Retinal pigment epithelial cell (primary cell): ENCODE results near the gene GALE.
A peak's percentile ranks its signal among the peaks of the same experiment; 100 is the strongest.

Source experiments
- DNase-seq: peaks from one replicate; pipeline ENCODE4 v3.0.0-alpha.2; 2010; ENCODE audit warnings: low read depth
- H3K4me3 ChIP-seq: 2 replicates; pipeline ENCODE4 v1.5.1; 2011; ENCODE audit warnings: mild to moderate bottlenecking, low read length, control low read depth, moderate library complexity
- CTCF ChIP-seq: conservative IDR thresholded peaks from 2 replicates; pipeline ENCODE4 v1.5.1; 2011; ENCODE audit warnings: low read depth, low read length, control low read depth, inconsistent platforms

Gene GALE

DNA sequence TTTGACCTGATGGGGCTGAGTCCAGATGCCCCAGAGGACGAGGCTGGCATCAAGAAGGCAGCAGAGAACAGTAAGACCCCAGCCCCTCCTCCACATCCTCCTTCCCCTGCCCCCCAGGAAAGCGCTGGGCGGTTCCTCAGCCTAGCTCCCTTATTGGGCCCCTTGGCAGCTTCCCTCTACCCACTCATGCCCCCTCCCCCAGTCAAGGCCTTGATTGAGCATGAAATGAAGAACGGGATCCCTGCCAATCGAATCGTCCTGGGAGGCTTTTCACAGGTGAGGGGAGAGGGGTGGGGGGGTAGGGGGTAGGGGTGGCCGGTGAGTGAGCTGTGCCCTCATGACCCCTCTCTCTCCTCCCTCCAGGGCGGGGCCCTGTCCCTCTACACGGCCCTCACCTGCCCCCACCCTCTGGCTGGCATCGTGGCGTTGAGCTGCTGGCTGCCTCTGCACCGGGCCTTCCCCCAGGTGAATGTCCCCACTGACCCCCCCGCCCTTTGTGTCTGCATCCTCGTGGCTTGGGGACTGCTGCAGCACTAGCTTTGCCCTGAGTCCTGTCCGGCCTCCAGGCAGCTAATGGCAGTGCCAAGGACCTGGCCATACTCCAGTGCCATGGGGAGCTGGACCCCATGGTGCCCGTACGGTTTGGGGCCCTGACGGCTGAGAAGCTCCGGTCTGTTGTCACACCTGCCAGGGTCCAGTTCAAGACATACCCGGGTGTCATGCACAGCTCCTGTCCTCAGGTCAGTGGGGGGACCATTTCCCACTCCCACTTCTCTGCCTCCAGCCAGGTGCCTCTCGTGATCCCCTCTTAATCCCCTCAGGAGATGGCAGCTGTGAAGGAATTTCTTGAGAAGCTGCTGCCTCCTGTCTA lies 6.5 kb downstream of the GALE start:
- DNase-seq, result no peak
- H3K4me3 ChIP-seq, result no peak overlapping the region
- TF ChIP-seq CTCF, result no peak

DNA sequence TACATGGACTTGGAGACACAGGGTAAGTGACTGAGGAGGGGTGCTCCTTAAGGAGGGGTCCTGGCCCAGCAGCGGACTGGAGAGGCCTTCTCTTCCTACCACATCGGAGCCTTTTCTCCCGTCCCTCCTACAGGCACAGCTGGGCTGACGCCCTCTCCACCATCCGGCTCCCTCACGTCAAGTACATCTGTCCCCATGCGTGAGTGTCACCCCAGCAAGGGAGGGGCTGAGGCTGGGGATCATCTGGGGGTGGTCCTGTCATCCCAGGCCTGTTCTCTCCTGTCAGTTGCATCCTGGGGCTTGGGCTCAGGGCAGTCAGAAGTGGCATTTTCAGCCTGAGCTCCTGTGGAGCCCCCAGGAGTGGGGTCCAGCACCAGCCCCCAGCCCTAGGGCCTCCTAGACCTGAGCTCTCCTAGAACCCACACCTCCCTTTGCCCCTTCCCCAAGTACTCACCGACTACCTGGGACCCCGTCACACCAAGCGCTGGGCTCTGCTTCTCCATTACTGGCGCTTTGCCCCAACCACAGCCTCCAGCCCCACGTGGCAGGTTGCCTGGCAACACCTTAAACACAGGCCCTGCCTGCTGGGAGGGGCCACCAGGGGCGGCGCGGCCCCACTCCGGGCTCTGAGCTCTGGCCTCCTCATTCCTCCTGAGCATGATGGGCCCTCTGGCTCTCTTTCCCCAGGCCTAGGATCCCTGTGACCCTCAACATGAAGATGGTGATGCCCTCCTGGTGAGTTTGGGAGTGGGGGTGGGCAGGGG lies 7.4 kb downstream of the GALE start:
- DNase-seq, result no peak
- H3K4me3 ChIP-seq, result no peak overlapping the region
- TF ChIP-seq CTCF, result no peak

DNA sequence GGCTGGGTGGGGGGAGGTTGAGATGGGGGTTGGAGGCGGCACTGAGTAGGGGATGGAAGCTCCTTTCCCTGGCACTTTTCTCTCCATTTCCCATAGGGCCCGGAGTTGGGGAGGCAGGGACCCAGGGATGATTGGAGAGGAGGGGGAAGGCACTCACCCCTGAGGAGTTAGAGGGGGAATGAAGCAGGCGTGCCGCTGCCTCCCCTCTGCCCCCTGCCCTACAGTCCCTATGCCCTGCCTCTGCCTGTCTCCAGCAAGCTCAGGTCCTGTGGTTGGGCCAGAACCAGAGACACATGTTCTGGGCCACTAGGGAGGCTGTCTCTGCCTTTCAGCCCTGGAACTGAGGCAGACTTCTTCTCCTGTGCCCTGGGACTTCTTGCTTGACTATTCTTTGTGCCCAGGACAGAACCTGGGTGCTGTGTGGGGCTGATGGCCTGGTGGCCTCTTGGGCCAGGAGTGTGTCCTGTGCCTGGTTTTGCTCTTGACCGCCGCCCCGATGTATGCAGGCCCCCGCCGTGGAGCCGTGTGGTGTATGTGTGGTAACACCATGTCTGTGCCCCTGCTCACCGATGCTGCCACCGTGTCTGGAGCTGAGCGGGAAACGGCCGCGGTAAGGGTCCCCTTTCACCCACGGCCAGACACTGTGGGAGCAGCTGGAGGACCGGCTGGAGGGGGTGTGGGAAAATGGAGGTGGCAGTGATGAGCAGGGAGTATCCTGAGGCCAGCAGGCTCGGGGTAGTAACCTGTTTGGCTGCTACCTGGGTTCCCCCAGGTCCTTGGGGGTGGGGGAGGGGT lies 8.2 kb downstream of the GALE start:
- DNase-seq, result no peak
- no peak for TF ChIP-seq CTCF
- peak overlapping the region; percentile 96 for H3K4me3 ChIP-seq

GRCh38 chr1:23791516-23792047 lies 9.0 kb downstream of the GALE start:
- no peak for DNase-seq
- no peak for TF ChIP-seq CTCF
- peak overlapping the region; percentile 96 for H3K4me3 ChIP-seq

DNA sequence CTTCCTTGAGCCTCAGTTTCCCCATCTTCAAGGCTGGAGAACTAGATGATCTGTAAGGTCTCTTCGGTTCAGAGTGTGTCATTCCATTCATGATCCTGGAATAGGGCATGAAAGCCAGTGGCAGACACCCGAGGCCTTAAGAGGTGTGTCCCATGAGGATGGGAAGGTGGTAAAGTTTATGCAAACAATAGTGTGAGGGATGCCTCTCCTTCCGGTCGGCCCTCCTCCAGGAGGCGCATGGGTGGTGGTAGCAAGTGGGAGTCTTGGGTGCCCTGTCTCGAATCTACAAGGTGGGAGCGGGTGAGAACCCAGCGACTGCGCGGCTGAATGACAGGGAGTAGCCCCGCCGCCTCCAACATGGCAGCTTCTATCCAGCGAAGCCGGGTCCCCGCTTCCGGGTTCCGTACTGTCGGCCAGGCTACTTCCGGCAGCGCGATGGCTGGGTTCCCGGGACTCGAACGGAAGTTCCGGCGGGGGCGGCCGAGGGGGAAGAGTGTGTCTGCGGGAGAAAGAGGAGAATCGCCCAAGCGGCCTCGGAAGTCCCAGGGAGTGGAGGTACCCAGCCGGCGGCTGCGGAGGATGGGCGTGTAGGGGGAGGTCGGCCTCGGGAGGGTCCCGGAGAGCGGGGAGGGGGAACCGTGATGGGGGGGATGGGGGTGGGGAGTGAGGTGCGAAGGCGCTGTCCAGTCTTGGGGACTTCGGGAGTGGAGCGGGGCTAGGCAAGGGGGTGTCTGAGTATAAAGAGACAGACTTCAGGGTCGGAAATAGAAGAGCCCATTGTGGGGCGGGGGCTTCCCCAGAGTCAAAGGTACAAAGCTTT lies 9.6 kb downstream of the GALE start, which contains the start of gene LYPLA2:
LYPLA2 (plus strand) TSS at position 450 of the 820 bp plus-strand sequence. CDS start 1,538 bp downstream, outside the sequence.
- no peak for TF ChIP-seq CTCF
- peak within 1 kb of the TSS; percentile 96 for H3K4me3 ChIP-seq
- no peak for DNase-seq

- DNase-seq, result no peak
- TF ChIP-seq CTCF, result no peak
- no peak overlapping the region for H3K4me3 ChIP-seq
Observed at GRCh38 chr1:23788695-23789094, 11.9 kb downstream of the GALE start.
